D721Med (cell line): Measurements from ENCODE around the gene DLG5.

Source experiments
- DNase-seq: peaks from one replicate; pipeline ENCODE4 v3.0.0; 2011; ENCODE audit warnings: low spot score; ENCODE audit not compliant: insufficient read length
- FAIRE-seq: peaks from 2 replicates; lab custom pipeline; 2011; peaks lifted over from hg19 to GRCh38; lab: Jason Lieb, UNC
- CTCF ChIP-seq: IDR thresholded peaks from 2 replicates; pipeline ENCODE4 v1.5.1; 2012; ENCODE audit warnings: mild to moderate bottlenecking, control low read depth; ENCODE audit not compliant: insufficient read depth; ENCODE audit errors: missing control alignments

Gene DLG5

GRCh38 chr10:77911535-77912123, 14.9 kb downstream of the DLG5 start:
- DNase-seq = no peak
- no peak for TF ChIP-seq CTCF
- FAIRE-seq = no peak

GRCh38 chr10:77910524-77911145, 15.9 kb downstream of the DLG5 start:
- no peak for FAIRE-seq
- no peak for DNase-seq
- no peak for TF ChIP-seq CTCF

- DNase-seq = no peak
- TF ChIP-seq CTCF = no peak
- no peak for FAIRE-seq
These were observed 16.7 kb downstream of the DLG5 start for GRCh38 chr10:77909749-77910375.

GRCh38 chr10:77909021-77909748, 17.4 kb downstream of the DLG5 start:
- no peak for DNase-seq
- FAIRE-seq = no peak
- no peak for TF ChIP-seq CTCF

- DNase-seq = no peak
- TF ChIP-seq CTCF = peak; percentile 10
- no peak for FAIRE-seq
These were observed 18.4 kb downstream of the DLG5 start for GRCh38 chr10:77907900-77908717.

- no peak for DNase-seq
- FAIRE-seq = no peak
- no peak for TF ChIP-seq CTCF
These were observed 19.1 kb downstream of the DLG5 start for GRCh38 chr10:77907462-77907861.
